ENCODE data around the gene CCL27. TPM values are rescaled to one million over a fixed set of nuclear protein-coding genes. Genes with fewer than 3 reads are reported as not detected.

The CCL27 gene
- total RNA-seq, 1 experiment from 2014 or later, result not detected

- DNase-seq (ENCODE audit: unreplicated experiment), result no peak
- POLR2A ChIA-PET, result no interaction called here
- TF ChIP-seq, protein P1, sequence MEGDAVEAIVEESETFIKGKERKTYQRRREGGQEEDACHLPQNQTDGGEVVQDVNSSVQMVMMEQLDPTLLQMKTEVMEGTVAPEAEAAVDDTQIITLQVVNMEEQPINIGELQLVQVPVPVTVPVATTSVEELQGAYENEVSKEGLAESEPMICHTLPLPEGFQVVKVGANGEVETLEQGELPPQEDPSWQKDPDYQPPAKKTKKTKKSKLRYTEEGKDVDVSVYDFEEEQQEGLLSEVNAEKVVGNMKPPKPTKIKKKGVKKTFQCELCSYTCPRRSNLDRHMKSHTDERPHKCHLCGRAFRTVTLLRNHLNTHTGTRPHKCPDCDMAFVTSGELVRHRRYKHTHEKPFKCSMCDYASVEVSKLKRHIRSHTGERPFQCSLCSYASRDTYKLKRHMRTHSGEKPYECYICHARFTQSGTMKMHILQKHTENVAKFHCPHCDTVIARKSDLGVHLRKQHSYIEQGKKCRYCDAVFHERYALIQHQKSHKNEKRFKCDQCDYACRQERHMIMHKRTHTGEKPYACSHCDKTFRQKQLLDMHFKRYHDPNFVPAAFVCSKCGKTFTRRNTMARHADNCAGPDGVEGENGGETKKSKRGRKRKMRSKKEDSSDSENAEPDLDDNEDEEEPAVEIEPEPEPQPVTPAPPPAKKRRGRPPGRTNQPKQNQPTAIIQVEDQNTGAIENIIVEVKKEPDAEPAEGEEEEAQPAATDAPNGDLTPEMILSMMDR (IDR thresholded peaks at IDR 0.05; ENCODE audit: unreplicated experiment), result no peak
- H3K27me3 Mint-ChIP-seq (ENCODE audit: insufficient read depth, unreplicated experiment), result no peaks in the 10 kb centered on the region
- no peak overlapping the region for H3K27ac Mint-ChIP-seq (ENCODE audit: low read depth, unreplicated experiment)
- no TSS peak for BruUV-seq (replicated peaks)
- peaks cover 6% of the 10 kb centered on the region for H3K36me3 Mint-ChIP-seq (ENCODE audit: insufficient read depth, unreplicated experiment)
- intact Hi-C loops (cut with micrococcal nuclease), result no loop called here
- no peaks in the 10 kb centered on the region for H3K4me1 Mint-ChIP-seq (ENCODE audit: insufficient read depth, unreplicated experiment)
- no peaks in the 10 kb centered on the region for H3K9me3 Mint-ChIP-seq (ENCODE audit: unreplicated experiment)
- H3K4me3 Mint-ChIP-seq (ENCODE audit: unreplicated experiment), result no peak overlapping the region
- CTCF ChIA-PET, result interaction anchor here (0.9 to 1.4 kb wide), 3 partner anchors 13 to 15 kb away, joined by 4 to 5 read pairs (median 5); no protein-coding TSS in a partner anchor
These were observed 25.0 kb upstream of the CCL27 start for GRCh38 chr9:34687276-34688030.

GRCh38 chr9:34686732-34687131 is 24.3 kb upstream of the CCL27 start:
- Mint-ChIP-seq H3K4me3 (ENCODE audit: unreplicated experiment) (no peak overlapping the region), H3K9me3 (ENCODE audit: unreplicated experiment) (no peaks in the 10 kb centered on the region), H3K4me1 (ENCODE audit: insufficient read depth, unreplicated experiment) (no peaks in the 10 kb centered on the region), H3K27me3 (ENCODE audit: insufficient read depth, unreplicated experiment) (no peaks in the 10 kb centered on the region), H3K36me3 (ENCODE audit: insufficient read depth, unreplicated experiment) (peaks cover 6% of the 10 kb centered on the region), H3K27ac (ENCODE audit: low read depth, unreplicated experiment) (no peak overlapping the region)
- DNase-seq (ENCODE audit: unreplicated experiment), result no peak
- intact Hi-C loops (cut with micrococcal nuclease), result no loop called here
- ChIA-PET CTCF (interaction anchor here (0.6 to 1.4 kb wide), 4 partner anchors 14 to 164 kb away, joined by 3 to 5 read pairs (median 4); no protein-coding TSS in a partner anchor), POLR2A (no interaction called here)
- no TSS peak for BruUV-seq (replicated peaks)
- TF ChIP-seq, protein P1 (IDR thresholded peaks at IDR 0.05; ENCODE audit: unreplicated experiment), result no peak

DNA sequence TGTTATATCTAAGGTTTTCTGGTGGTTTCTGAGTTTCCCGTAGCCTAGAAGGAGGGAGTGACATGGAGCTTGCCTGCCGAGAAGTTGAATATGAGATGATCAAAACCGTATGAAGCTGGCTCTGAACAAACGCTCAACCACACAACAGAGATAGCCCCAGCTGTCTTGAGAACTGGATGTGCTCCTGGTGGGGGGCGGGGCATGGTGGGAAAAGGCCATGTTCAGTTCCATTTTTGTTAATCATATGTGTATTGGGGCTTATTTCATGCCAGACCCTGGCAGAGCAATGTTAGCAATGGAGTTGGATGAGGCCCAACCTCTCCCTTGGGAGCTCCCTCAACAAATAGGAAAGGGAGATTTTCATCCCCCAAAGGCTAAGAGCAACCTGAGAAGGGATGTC is 23.8 kb upstream of the CCL27 start:
- Mint-ChIP-seq H3K27me3 (ENCODE audit: insufficient read depth, unreplicated experiment) (no peaks in the 10 kb centered on the region), H3K4me3 (ENCODE audit: unreplicated experiment) (no peak overlapping the region), H3K9me3 (ENCODE audit: unreplicated experiment) (no peaks in the 10 kb centered on the region), H3K27ac (ENCODE audit: low read depth, unreplicated experiment) (no peak overlapping the region), H3K36me3 (ENCODE audit: insufficient read depth, unreplicated experiment) (peaks cover 9% of the 10 kb centered on the region), H3K4me1 (ENCODE audit: insufficient read depth, unreplicated experiment) (no peaks in the 10 kb centered on the region)
- no TSS peak for BruUV-seq (replicated peaks)
- no peak for DNase-seq (ENCODE audit: unreplicated experiment)
- ChIA-PET CTCF (interaction anchor here (0.6 to 1.4 kb wide), 3 partner anchors 16 to 164 kb away, joined by 3 to 5 read pairs (median 3); no protein-coding TSS in a partner anchor), POLR2A (no interaction called here)
- intact Hi-C loops (cut with micrococcal nuclease), result no loop called here
- TF ChIP-seq, protein P1 (IDR thresholded peaks at IDR 0.05; ENCODE audit: unreplicated experiment), result no peak

DNA sequence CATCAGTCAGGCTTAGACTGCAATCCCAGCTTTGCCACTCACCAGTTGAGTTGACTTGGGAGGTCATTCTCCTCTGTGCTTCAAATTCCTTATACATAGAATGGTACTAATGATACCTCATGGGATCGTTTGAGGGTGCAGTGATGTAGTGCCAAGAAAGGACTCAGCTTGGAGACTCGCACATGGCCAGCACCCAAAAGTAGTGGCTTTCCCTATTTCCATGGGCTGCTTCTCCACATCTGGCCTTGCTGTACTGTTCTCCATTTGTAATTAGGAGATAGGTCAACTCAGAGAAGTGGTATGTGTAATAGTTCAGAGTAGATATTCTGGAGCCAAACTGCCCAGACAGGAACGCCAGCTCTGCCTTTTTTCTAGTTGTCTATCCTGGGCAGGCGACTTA is 23.1 kb upstream of the CCL27 start:
- POLR2A ChIA-PET, result interaction anchor here (0.6 to 1.2 kb wide), 2 partner anchors 9 to 300 kb away, joined by 3 read pairs; no protein-coding TSS in a partner anchor
- TF ChIP-seq, protein P1 (IDR thresholded peaks at IDR 0.05; ENCODE audit: unreplicated experiment), result no peak
- CTCF ChIA-PET, result interaction anchor here (0.5 kb wide), 1 partner anchor 50 kb away, joined by 3 read pairs; no protein-coding TSS in a partner anchor
- no peak overlapping the region for H3K27ac Mint-ChIP-seq (ENCODE audit: low read depth, unreplicated experiment)
- H3K4me1 Mint-ChIP-seq (ENCODE audit: insufficient read depth, unreplicated experiment), result no peaks in the 10 kb centered on the region
- H3K36me3 Mint-ChIP-seq (ENCODE audit: insufficient read depth, unreplicated experiment), result peaks cover 14% of the 10 kb centered on the region
- no peaks in the 10 kb centered on the region for H3K27me3 Mint-ChIP-seq (ENCODE audit: insufficient read depth, unreplicated experiment)
- H3K4me3 Mint-ChIP-seq (ENCODE audit: unreplicated experiment), result no peak overlapping the region
- no peak for DNase-seq (ENCODE audit: unreplicated experiment)
- no peaks in the 10 kb centered on the region for H3K9me3 Mint-ChIP-seq (ENCODE audit: unreplicated experiment)
- intact Hi-C loops (cut with micrococcal nuclease), result no loop called here
- no TSS peak for BruUV-seq (replicated peaks)
